Uterus (tissue), 2 donors: ENCODE data around the gene MLC1.

Experiments
- CTCF ChIP-seq, 4 experiments: fragments of 200-600 bp in 2 of 4; fragments of 450-650 bp in 2 of 4; sonication (generic) in 2 of 4; IDR thresholded peaks; one replicate each; pipeline ENCODE4 v1.5.1; 2016 to 2019; ENCODE audit warnings: antibody characterized with exemption in 4 of 4, mild to moderate bottlenecking in 2 of 4, moderate library complexity in 1 of 4
- POLR2A ChIP-seq, 2 donors: fragments of 450-650 bp; IDR thresholded peaks; one replicate each; pipeline ENCODE4 v1.6.1; 2016; ENCODE audit warnings: antibody characterized with exemption in 2 of 2, mild to moderate bottlenecking in 1 of 2, moderate library complexity in 1 of 2

GRCh38 chr22:50131894-50132293 is 46.7 kb upstream of the MLC1 start:
- no peak for TF ChIP-seq POLR2A (IDR thresholded peaks at IDR 0.05)
- no peak for TF ChIP-seq CTCF (IDR thresholded peaks at IDR 0.05)
